Upper lobe of left lung (tissue), 4 donors: Measurements from ENCODE around the gene DLGAP4.

Experiments used
- EP300 ChIP-seq, 4 donors: sonication (generic); formaldehyde crosslinking; IDR thresholded peaks; one replicate each; pipeline ENCODE4 v1.5.1; 2017; ENCODE audit warnings: antibody characterized with exemption in 4 of 4, control low read depth in 2 of 4
- POLR2A ChIP-seq, 4 donors: fragments of 450-650 bp; IDR thresholded peaks; one replicate each; pipeline ENCODE4 v1.5.1; 2016 to 2017; ENCODE audit warnings: antibody characterized with exemption in 4 of 4, mild to moderate bottlenecking in 2 of 4
- POLR2AphosphoS5 ChIP-seq, 2 donors: sonication (generic); formaldehyde crosslinking; IDR thresholded peaks; one replicate each; pipeline ENCODE4 v1.5.1; 2017; ENCODE audit warnings: antibody characterized with exemption in 2 of 2
- TF ChIP-seq, protein P1 (sequence below), 6 experiments: fragments of 450-650 bp in 4 of 6; fragments of 200-600 bp in 2 of 6; sonication (generic) in 2 of 6; IDR thresholded peaks; one replicate each; pipeline ENCODE4 v1.5.1; 2016 to 2019; ENCODE audit warnings: antibody characterized with exemption in 6 of 6

DNA sequence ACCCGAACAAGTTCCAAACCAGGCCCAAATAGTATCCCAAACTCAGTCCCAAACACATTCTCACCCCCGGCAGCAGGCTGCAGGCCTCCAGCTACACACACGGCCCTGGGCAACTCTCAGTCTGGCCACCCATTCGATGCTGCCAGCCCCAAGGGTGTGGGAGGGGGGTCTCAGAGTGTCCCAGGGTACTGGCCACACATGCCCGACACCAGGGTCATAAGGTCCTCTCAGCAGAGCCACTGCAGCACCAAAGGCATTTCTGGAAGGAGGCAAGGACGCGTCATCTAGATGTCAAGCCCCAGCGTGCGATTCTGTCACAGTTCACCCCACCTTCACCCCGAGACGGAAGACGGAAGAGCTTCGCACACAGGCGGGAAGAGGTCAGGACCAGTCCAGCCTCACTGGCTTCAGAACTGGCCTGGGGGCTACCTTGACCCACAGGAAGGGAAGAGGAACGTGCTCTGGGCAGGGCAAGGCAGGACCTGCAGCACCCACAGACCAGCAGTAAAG lies 244.7 kb downstream of the DLGAP4 start:
- TF ChIP-seq, protein P1, sequence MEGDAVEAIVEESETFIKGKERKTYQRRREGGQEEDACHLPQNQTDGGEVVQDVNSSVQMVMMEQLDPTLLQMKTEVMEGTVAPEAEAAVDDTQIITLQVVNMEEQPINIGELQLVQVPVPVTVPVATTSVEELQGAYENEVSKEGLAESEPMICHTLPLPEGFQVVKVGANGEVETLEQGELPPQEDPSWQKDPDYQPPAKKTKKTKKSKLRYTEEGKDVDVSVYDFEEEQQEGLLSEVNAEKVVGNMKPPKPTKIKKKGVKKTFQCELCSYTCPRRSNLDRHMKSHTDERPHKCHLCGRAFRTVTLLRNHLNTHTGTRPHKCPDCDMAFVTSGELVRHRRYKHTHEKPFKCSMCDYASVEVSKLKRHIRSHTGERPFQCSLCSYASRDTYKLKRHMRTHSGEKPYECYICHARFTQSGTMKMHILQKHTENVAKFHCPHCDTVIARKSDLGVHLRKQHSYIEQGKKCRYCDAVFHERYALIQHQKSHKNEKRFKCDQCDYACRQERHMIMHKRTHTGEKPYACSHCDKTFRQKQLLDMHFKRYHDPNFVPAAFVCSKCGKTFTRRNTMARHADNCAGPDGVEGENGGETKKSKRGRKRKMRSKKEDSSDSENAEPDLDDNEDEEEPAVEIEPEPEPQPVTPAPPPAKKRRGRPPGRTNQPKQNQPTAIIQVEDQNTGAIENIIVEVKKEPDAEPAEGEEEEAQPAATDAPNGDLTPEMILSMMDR (IDR thresholded peaks at IDR 0.05), result no peak
- TF ChIP-seq POLR2A (IDR thresholded peaks at IDR 0.05), result no peak
- no peak for TF ChIP-seq EP300 (IDR thresholded peaks at IDR 0.05)
- no peak for TF ChIP-seq POLR2AphosphoS5 (IDR thresholded peaks at IDR 0.05)
